ENCODE data around the gene FBL.

The FBL gene

DNA sequence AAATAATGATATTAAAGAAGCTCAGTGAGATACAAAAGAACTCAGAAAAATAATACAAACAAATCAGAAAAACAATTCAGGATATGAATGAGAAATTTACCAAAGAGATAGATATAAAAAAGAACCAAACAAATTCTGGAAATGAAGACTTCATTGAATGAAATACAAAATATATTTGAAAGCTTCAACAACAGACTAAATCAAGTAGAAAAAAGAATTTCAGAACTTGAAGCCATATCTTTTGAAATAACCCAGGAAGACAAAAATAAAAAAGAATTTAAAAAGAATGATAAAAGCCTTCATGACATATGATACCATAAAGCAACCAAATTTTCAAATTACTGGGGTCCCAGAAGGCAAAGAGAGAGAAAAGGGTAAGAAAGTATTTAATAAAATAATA lies 57.9 kb downstream of the FBL start:
- no peak for DNase-seq (ENCODE audit: low spot score)

Measured in hematopoietic multipotent progenitor cell treated with erythropoietin and hydrocortisone succinate and interleukin-3 and kit ligand, for 15 days (in vitro differentiated cells).